ENCODE measurements around the gene ZNF382. TPM values are rescaled to one million over a fixed set of nuclear protein-coding genes. Genes with fewer than 3 reads are reported as not detected.

ZNF382 gene
- 0.03 to 0.10 TPM (median 0.07 TPM) in 3 of 5 replicates, not detected in the others for total RNA-seq (2022; extraction: Qiagen RNA extraction; ENCODE audit: low read depth)

GRCh38 chr19:36605101-36605876, at the start of gene ZNF382:
ZNF382 (plus strand) TSS chr19:36605313; CDS start chr19:36609915, 4,602 bp downstream.

GRCh38 chr19:36573020-36573894, 31.9 kb upstream of the ZNF382 start, which contains the start of gene ZNF529:
ZNF529 (minus strand) TSS chr19:36573292; CDS start chr19:36572346, 946 bp downstream.

Other genes starting within 250 kb of the ZNF382 start
- gene ZFP14, start 226.1 kb upstream of the ZNF382 start, total RNA-seq (2022; extraction: Qiagen RNA extraction; ENCODE audit: low read depth) = 1.8 to 2.5 TPM (median 2.3 TPM) in 5 replicates
- 1.6 to 2.2 TPM (median 1.9 TPM) in 5 replicates for gene ZFP82, start 186.7 kb upstream of the ZNF382 start, total RNA-seq (2022; extraction: Qiagen RNA extraction; ENCODE audit: low read depth)
- 7.2 to 9.2 TPM (median 8.3 TPM) in 5 replicates for gene ZNF566, start 115.8 kb upstream of the ZNF382 start, total RNA-seq (2022; extraction: Qiagen RNA extraction; ENCODE audit: low read depth)
- gene ZNF260, start 77.0 kb upstream of the ZNF382 start, total RNA-seq (2022; extraction: Qiagen RNA extraction; ENCODE audit: low read depth) = 6.3 to 14.2 TPM (median 8.1 TPM) in 5 replicates
- 1.8 to 3.3 TPM (median 2.6 TPM) in 5 replicates for gene ZNF529, start 32.0 kb upstream of the ZNF382 start, total RNA-seq (2022; extraction: Qiagen RNA extraction; ENCODE audit: low read depth)
- gene ZNF461, start 61.5 kb downstream of the ZNF382 start, total RNA-seq (2022; extraction: Qiagen RNA extraction; ENCODE audit: low read depth) = 4.9 to 8.0 TPM (median 7.5 TPM) in 5 replicates
- 7.2 to 10.2 TPM (median 9.6 TPM) in 5 replicates for gene ZNF567, start 82.3 kb downstream of the ZNF382 start, total RNA-seq (2022; extraction: Qiagen RNA extraction; ENCODE audit: low read depth)
- gene ZNF850, start 167.5 kb downstream of the ZNF382 start, total RNA-seq (2022; extraction: Qiagen RNA extraction; ENCODE audit: low read depth) = 0.27 to 1.0 TPM (median 0.47 TPM) in 5 replicates
- gene ZNF790, start 233.1 kb downstream of the ZNF382 start, total RNA-seq (2022; extraction: Qiagen RNA extraction; ENCODE audit: low read depth) = 0.13 to 0.47 TPM (median 0.31 TPM) in 4 of 5 replicates, not detected in the other
- 0.10 to 0.36 TPM (median 0.34 TPM) in 3 of 5 replicates, not detected in the others for gene ZNF345, start 245.6 kb downstream of the ZNF382 start, total RNA-seq (2022; extraction: Qiagen RNA extraction; ENCODE audit: low read depth)